K562 (cell line): Measurements from ENCODE around the gene SDC3. TPM values are rescaled to one million over a fixed set of nuclear protein-coding genes. Genes with fewer than 3 reads are reported as not detected.

Source experiments
- CGGBP1 ChIP-seq: fragments of 250-450 bp; sonication (Bioruptor Pico); IDR thresholded peaks from 2 replicates; pipeline ENCODE4 v1.9.0; 2021; ENCODE audit warnings: mild to moderate bottlenecking
- CLOCK ChIP-seq: fragments of 250-450 bp; sonication (Bioruptor Pico); IDR thresholded peaks from 2 replicates; pipeline ENCODE4 v1.4.0; 2020; ENCODE audit warnings: mild to moderate bottlenecking, moderate library complexity, borderline replicate concordance
- CXXC5 ChIP-seq: fragments of 250-450 bp; sonication (Bioruptor Pico); IDR thresholded peaks from 2 replicates; pipeline ENCODE4 v1.8.0; 2022; ENCODE audit warnings: inconsistent platforms, mild to moderate bottlenecking, moderate library complexity
- HNRNPK ChIP-seq: fragments of 200-400 bp; formaldehyde crosslinking; IDR thresholded peaks from one replicate; pipeline ENCODE4 v1.6.1; 2018; ENCODE audit warnings: mild to moderate bottlenecking, low read depth, low read length; ENCODE audit not compliant: poor library complexity, severe bottlenecking
- MAZ ChIP-seq, 2 experiments: fragments of 450-650 bp in 1 of 2; sonication (generic) in 1 of 2; formaldehyde crosslinking; IDR thresholded peaks in 1 of 2; conservative IDR thresholded peaks in 1 of 2; 2 replicates each; pipeline versions ENCODE4 v1.4.0 to v1.5.0; 2020; ENCODE audit warnings: mild to moderate bottlenecking in 1 of 2, missing genetic modification reagents in 1 of 2
- PBX2 ChIP-seq, 2 experiments: IDR thresholded peaks in 1 of 2; conservative IDR thresholded peaks in 1 of 2; 2 replicates each; pipeline ENCODE4 v1.6.1; 2016; ENCODE audit warnings: low read depth in 2 of 2, mild to moderate bottlenecking in 1 of 2, missing compliant biosample characterization in 1 of 2, missing genetic modification characterization in 1 of 2, moderate library complexity in 1 of 2
- PHB2 ChIP-seq: fragments of 450-650 bp; IDR thresholded peaks from 2 replicates; pipeline ENCODE4 v1.6.1; 2017; ENCODE audit warnings: low read depth
- REST ChIP-seq, 2 experiments: fragments of 450-650 bp; formaldehyde crosslinking in 1 of 2; IDR thresholded peaks; 2 replicates each; pipeline versions ENCODE4 v1.4.0 to v1.6.1; 2014 to 2020; ENCODE audit warnings: mild to moderate bottlenecking in 2 of 2, borderline replicate concordance in 1 of 2, low read depth in 1 of 2
- SNAPC5 ChIP-seq: fragments of 250-450 bp; sonication (Bioruptor Pico); IDR thresholded peaks from 2 replicates; pipeline ENCODE4 v1.8.0; 2021; ENCODE audit warnings: moderate library complexity, mild to moderate bottlenecking, inconsistent platforms
- TEAD1 ChIP-seq, 2 experiments: fragments of 450-650 bp in 1 of 2; sonication (generic) in 1 of 2; formaldehyde crosslinking; IDR thresholded peaks; 2 replicates each; pipeline versions ENCODE4 v1.4.0 to v1.8.0; 2020 to 2022; ENCODE audit warnings: mild to moderate bottlenecking in 2 of 2, missing genetic modification reagents in 1 of 2
- ZFX ChIP-seq: sonication (generic); formaldehyde crosslinking; IDR thresholded peaks from 2 replicates; pipeline ENCODE4 v1.8.0; 2022; ENCODE audit warnings: mild to moderate bottlenecking, missing genetic modification reagents, moderate library complexity
- ZNF696 ChIP-seq: fragments of 250-450 bp; sonication (Bioruptor Pico); conservative IDR thresholded peaks from 2 replicates; pipeline ENCODE4 v1.4.0; 2020; ENCODE audit warnings: mild to moderate bottlenecking, moderate library complexity
- polyA plus RNA-seq, 8 experiments: library from polyadenylated mRNA; depleted of rRNA in 4 of 8; stranded (reverse) in 5 of 8; unstranded in 3 of 8; fragments of >200 nt; fragmentation: Nextera tagmentation in 2 of 8; fragmentation: Illumina TruSeq in 1 of 8; extraction: Ambion mirVana in 2 of 8; extraction: Trizol in 1 of 8; gene quantifications; 2 replicates each; pipeline versions ENCODE4 v1.2.1 to v1.2.3, GENCODE V29; 2011 to 2014; ENCODE audit warnings: inconsistent platforms in 1 of 8, missing spikeins in 1 of 8
- total RNA-seq, 7 experiments: library from RNA; depleted of rRNA in 6 of 7; stranded (reverse); fragments of >200 nt in 6 of 7; fragmentation: Illumina TruSeq in 2 of 7; extraction: Trizol in 2 of 7; gene quantifications; 2 replicates each; pipeline versions ENCODE4 v1.2.1 to v1.2.3, GENCODE V29; 2011 to 2021; ENCODE audit warnings: low replicate concordance in 1 of 7

SDC3 gene
- total and polyA plus RNA-seq, 9 of the 15 experiments (the other 6 are each of a cell fraction or from before 2014, with no cell fraction given), result 0.38 to 44.1 (median 12.1) TPM

- no peak for TF ChIP-seq PBX2 (CRISPR knock-in tag; IDR thresholded peaks at IDR 0.05; ENCODE audit: low read depth)
- peak; percentile 47 for TF ChIP-seq PBX2 (tag; conservative IDR thresholded peaks at IDR 0.05; ENCODE audit: low read depth)
- peak; percentile 57 to 88; a peak in 2 of 4 replicates for TF ChIP-seq TEAD1 (CRISPR knock-in tag; IDR thresholded peaks at IDR 0.05)
- TF ChIP-seq CXXC5 (CRISPR knock-in tag), result peak; percentile 40; the same call in 1 of the 2 replicates
- TF ChIP-seq MAZ (CRISPR knock-in tag; conservative IDR thresholded peaks at IDR 0.05 in 1 of 2, IDR thresholded peaks at IDR 0.05 in 1 of 2), result peak; percentile 51 to 71; a peak in 3 of 4 replicates
- peak; percentile 57 for TF ChIP-seq REST (IDR thresholded peaks at IDR 0.05; ENCODE audit: borderline replicate concordance)
- TF ChIP-seq REST (CRISPR knock-in tag; IDR thresholded peaks at IDR 0.05; ENCODE audit: low read depth), result no peak
- TF ChIP-seq CGGBP1 (CRISPR knock-in tag), result no peak
- TF ChIP-seq ZFX (CRISPR knock-in tag), result peak; percentile 57
- no peak for TF ChIP-seq ZNF696 (CRISPR knock-in tag)
- TF ChIP-seq HNRNPK, result no peak
- no peak for TF ChIP-seq SNAPC5 (CRISPR knock-in tag)
- no peak for TF ChIP-seq CLOCK (CRISPR knock-in tag)
- TF ChIP-seq PHB2, result no peak
Observed at GRCh38 chr1:30888391-30888790, 20.2 kb downstream of the SDC3 start (continued).
